ENCODE measurements around the gene SH3D21.

SH3D21 gene

DNA sequence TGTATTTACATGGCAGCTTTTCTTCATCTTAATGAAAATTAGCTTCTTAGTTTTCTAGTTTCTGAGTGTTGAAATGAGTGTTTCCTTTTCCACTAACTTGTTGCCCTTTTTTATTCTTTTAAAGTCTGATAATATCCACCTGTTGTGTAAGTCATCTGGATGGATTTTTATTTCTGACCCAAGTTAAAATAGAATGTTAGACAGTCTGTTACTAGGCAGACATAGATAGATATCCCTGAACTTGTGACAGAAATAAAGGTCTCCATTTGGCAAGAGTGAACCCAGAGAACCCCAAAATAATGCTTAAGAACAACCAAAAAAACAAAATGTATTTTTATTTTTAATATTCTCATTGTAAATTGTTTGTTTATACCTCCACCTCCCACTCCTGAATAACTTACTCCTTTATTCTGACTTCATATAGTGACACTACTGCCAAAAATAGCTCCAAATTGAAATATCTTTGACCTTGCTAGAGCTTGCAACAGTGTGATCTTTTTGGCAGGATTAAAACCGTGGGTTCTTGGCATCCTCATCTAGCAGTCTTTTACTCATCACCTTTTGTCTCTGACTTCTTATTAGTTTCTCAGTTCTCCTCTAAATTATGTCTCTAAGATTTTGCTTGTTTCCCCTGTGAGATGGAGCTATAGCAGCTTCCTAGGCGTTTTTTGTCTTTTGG, 26.9 kb upstream of the SH3D21 start:
- no peak overlapping the region for H3K27ac ChIP-seq (ENCODE audit: low read depth, low read length)
- H3K36me3 ChIP-seq (ENCODE audit: low read length): peaks cover 19% of the 10 kb centered on the region; the same call in 1 of the 2 replicates
- H3F3A ChIP-seq (ENCODE audit: insufficient read depth): peaks cover 30% of the 10 kb centered on the region
- peaks cover 6% of the 10 kb centered on the region; the same call in 1 of the 2 replicates for H4K20me1 ChIP-seq (ENCODE audit: low read depth, low read length)
- H3K9me2 ChIP-seq (replicated peaks; ENCODE audit: insufficient read depth, low read length): no peaks in the 10 kb centered on the region
- H3K79me2 ChIP-seq (ENCODE audit: insufficient read depth, low read length): peaks cover 36% of the 10 kb centered on the region
- H3K9me3 ChIP-seq (ENCODE audit: insufficient read depth, low read length): no peaks in the 10 kb centered on the region
- no peaks in the 10 kb centered on the region for H3K27me3 ChIP-seq (ENCODE audit: low read length)
- TF ChIP-seq EZH2phosphoT487 (conservative IDR thresholded peaks at IDR 0.05; ENCODE audit: low read length): no peak
- TF ChIP-seq, protein P1, sequence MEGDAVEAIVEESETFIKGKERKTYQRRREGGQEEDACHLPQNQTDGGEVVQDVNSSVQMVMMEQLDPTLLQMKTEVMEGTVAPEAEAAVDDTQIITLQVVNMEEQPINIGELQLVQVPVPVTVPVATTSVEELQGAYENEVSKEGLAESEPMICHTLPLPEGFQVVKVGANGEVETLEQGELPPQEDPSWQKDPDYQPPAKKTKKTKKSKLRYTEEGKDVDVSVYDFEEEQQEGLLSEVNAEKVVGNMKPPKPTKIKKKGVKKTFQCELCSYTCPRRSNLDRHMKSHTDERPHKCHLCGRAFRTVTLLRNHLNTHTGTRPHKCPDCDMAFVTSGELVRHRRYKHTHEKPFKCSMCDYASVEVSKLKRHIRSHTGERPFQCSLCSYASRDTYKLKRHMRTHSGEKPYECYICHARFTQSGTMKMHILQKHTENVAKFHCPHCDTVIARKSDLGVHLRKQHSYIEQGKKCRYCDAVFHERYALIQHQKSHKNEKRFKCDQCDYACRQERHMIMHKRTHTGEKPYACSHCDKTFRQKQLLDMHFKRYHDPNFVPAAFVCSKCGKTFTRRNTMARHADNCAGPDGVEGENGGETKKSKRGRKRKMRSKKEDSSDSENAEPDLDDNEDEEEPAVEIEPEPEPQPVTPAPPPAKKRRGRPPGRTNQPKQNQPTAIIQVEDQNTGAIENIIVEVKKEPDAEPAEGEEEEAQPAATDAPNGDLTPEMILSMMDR (IDR thresholded peaks at IDR 0.05; ENCODE audit: insufficient read depth, low read length, poor library complexity, severe bottlenecking): no peak
- H3K4me2 ChIP-seq (ENCODE audit: low read depth, low read length, poor library complexity, severe bottlenecking): no peak overlapping the region
- no peak overlapping the region for H2AFZ ChIP-seq (ENCODE audit: low read depth, low read length, severe bottlenecking)
- no peak overlapping the region for H3K4me3 ChIP-seq (ENCODE audit: insufficient read depth, low read length, poor library complexity, severe bottlenecking)
- H3K9ac ChIP-seq (ENCODE audit: low read length): no peak overlapping the region

DNA sequence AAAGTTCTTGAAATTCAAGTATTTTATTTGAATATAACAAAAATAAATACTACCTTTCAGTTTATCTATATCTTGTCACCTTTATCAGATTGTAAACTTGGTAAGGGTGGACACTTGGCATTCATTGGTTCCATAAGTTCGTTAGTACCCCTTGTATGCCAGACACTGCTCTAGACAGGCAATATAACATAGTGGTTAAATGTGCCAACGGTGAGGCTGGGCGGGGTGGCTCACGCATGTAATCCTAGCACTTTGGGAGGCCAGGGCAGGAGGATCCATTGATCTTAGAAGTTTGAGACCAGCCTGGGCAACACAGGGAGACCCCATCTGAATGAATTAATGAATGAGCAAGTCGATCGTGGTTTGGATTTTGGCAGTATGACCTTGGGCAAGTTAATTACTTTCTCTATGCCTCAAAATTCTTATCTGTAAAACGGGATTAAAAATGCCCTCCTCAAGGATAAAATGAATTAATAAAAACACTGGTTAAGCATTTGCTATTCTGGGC, 26.3 kb upstream of the SH3D21 start:
- peaks cover 36% of the 10 kb centered on the region for H3K79me2 ChIP-seq (ENCODE audit: insufficient read depth, low read length)

DNA sequence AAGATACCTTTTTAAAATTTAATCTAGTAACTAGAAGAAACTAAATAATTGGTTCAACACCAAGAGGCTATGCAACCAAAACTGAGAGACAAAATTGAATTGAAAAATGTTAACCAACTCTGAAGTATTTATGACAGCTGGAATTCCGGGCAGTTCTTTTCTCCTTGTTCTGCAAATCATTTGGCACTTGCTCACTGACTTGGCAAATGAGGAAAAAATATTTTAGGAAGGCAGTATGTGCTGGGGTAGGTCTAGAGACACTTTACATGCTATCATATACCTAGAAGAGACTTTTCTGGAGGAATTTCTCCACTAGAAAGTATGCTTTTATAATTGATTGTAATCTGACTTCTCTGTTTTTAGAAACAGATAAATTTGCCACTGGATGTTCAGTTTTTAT, 22.1 kb upstream of the SH3D21 start:
- peaks cover 41% of the 10 kb centered on the region for H3K79me2 ChIP-seq (ENCODE audit: insufficient read depth, low read length)
- no peak overlapping the region for H2AFZ ChIP-seq (ENCODE audit: low read depth, low read length, severe bottlenecking)
- H3K9ac ChIP-seq (ENCODE audit: low read length): no peak overlapping the region
- H3K27ac ChIP-seq (ENCODE audit: low read depth, low read length): peak overlapping the region; percentile 36; the same call in 1 of the 2 replicates
- peaks cover 41% of the 10 kb centered on the region for H3F3A ChIP-seq (ENCODE audit: insufficient read depth)
- TF ChIP-seq, protein P1 (IDR thresholded peaks at IDR 0.05; ENCODE audit: insufficient read depth, low read length, poor library complexity, severe bottlenecking): no peak
- no peak for TF ChIP-seq EZH2phosphoT487 (conservative IDR thresholded peaks at IDR 0.05; ENCODE audit: low read length)
- H3K4me2 ChIP-seq (ENCODE audit: low read depth, low read length, poor library complexity, severe bottlenecking): no peak overlapping the region
- no peaks in the 10 kb centered on the region for H3K9me3 ChIP-seq (ENCODE audit: insufficient read depth, low read length)
- no peaks in the 10 kb centered on the region for H3K27me3 ChIP-seq (ENCODE audit: low read length)
- peaks cover 4% of the 10 kb centered on the region; the same call in 1 of the 2 replicates for H4K20me1 ChIP-seq (ENCODE audit: low read depth, low read length)
- H3K4me3 ChIP-seq (ENCODE audit: insufficient read depth, low read length, poor library complexity, severe bottlenecking): no peak overlapping the region
- H3K36me3 ChIP-seq (ENCODE audit: low read length): peaks cover 47% of the 10 kb centered on the region
- H3K9me2 ChIP-seq (replicated peaks; ENCODE audit: insufficient read depth, low read length): no peaks in the 10 kb centered on the region

More for the DNA sequence above, 26.3 kb upstream of the SH3D21 start:
- Histone ChIP-seq H3K9me3 (ENCODE audit: insufficient read depth, low read length) (no peaks in the 10 kb centered on the region), H3K9ac (ENCODE audit: low read length) (no peak overlapping the region), H3K27me3 (ENCODE audit: low read length) (no peaks in the 10 kb centered on the region), H2AFZ (ENCODE audit: low read depth, low read length, severe bottlenecking) (no peak overlapping the region), H3F3A (ENCODE audit: insufficient read depth) (peaks cover 36% of the 10 kb centered on the region), H3K4me3 (ENCODE audit: insufficient read depth, low read length, poor library complexity, severe bottlenecking) (no peak overlapping the region), H3K9me2 (replicated peaks; ENCODE audit: insufficient read depth, low read length) (no peaks in the 10 kb centered on the region), H3K4me2 (ENCODE audit: low read depth, low read length, poor library complexity, severe bottlenecking) (no peak overlapping the region), H3K36me3 (ENCODE audit: low read length) (peaks cover 21% of the 10 kb centered on the region; the same call in 1 of the 2 replicates), H3K27ac (ENCODE audit: low read depth, low read length) (no peak overlapping the region; the same call in 1 of the 2 replicates), H4K20me1 (ENCODE audit: low read depth, low read length) (peaks cover 6% of the 10 kb centered on the region; the same call in 1 of the 2 replicates)
- TF ChIP-seq EZH2phosphoT487 (conservative IDR thresholded peaks at IDR 0.05; ENCODE audit: low read length): no peak
- TF ChIP-seq, protein P1 (IDR thresholded peaks at IDR 0.05; ENCODE audit: insufficient read depth, low read length, poor library complexity, severe bottlenecking): no peak

Measured in SU-DHL-6 (cell line).